Hematopoietic multipotent progenitor cell treated with erythropoietin and hydrocortisone succinate and interleukin-3 and kit ligand, for 15 days (in vitro differentiated cells): ENCODE results near the gene VTCN1.
"Not testable (repeated sequence)": the region's sequence is repeated elsewhere in the genome, so short reads cannot be mapped to it uniquely, and the experiment has no call there.

Source experiments
- DNase-seq: peaks from one replicate; pipeline ENCODE4 v3.0.0-alpha.2; 2015; ENCODE audit warnings: low spot score

The VTCN1 gene, protein sequence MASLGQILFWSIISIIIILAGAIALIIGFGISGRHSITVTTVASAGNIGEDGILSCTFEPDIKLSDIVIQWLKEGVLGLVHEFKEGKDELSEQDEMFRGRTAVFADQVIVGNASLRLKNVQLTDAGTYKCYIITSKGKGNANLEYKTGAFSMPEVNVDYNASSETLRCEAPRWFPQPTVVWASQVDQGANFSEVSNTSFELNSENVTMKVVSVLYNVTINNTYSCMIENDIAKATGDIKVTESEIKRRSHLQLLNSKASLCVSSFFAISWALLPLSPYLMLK

DNA sequence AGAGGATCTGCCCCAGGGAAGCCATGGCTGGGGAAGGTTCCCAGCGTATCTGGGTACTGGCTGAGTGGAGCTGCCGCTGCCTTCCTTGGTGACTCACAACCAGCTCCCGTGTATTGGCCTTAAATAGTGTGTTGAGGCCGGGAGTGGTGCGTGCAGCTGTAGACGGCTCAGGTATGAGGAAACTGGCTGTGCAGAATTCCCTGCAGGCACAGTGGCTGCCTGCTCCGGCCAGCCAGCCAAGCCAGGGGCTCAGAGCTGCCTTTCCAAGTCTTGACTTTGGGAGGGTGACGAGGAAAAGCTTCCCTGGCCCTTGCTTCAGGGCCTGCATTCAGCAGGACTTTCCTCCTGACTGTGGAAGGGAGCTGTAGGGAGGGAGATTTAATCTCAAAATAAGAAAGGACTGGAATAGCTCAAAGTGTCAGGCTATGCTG is at the start of gene VTCN1:
Gene VTCN1 (minus strand): TSS at position 97 of the 431 bp plus-strand sequence. CDS start 72 bp downstream, at position 25.
- DNase-seq, result no peak

DNA sequence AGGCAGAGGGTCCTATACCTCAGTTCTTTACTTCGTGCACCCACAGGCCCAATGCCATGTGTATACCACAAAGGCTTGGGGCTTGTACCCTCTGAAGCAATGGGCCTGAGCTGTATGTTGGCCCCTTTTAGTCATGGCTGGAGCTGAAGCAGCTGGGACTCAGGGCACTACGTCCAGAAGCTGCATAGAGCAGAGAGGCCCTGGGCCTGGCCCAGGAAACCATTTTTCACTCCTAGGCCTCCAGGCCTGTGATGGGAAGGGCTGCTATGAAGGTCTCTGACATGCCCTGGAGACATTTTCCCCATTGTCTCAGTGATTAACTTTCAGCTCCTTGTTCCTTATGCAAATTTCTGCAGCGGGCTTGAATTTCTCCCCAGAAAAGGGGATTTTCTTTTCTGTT is 48.1 kb upstream of the VTCN1 start:
- DNase-seq, result no peak

DNA sequence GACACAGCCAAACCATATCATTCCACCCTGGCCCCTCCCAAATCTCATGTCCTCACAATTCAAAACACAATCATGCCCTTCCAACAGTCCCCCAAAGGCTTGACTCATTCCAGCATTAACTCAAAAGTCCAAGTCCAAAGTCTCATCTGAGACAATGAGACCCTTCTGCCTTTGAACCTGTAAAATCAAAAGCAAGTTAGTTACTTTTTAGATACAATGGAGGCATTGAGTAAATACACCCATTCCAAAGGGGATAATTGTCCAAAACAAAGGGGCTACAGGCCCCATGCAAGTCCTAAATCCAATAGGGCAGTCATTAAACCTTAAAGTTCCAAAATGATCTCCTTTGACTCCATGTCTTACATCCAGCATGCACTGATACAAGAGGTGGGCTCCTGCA is 47.3 kb upstream of the VTCN1 start:
- not testable (repeated sequence) for DNase-seq

DNA sequence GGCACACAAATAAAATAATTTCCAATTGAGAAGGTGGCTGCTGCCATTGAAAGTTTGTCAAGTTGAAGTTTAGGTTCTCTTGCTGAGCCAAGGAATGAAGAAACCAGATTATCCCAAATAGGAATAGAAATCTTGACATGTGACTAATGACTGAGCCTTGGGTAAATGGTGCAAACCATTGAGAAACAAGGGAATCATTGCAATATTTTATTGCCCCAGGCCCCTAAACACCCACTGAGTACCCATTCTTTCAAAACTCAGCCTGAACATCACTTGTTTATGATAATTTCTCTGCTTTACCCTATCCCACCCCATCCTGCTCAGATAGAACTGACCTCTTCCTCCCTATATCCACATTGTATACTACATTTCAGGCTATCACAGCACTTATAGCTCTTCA is 46.6 kb upstream of the VTCN1 start:
- DNase-seq, result no peak

DNA sequence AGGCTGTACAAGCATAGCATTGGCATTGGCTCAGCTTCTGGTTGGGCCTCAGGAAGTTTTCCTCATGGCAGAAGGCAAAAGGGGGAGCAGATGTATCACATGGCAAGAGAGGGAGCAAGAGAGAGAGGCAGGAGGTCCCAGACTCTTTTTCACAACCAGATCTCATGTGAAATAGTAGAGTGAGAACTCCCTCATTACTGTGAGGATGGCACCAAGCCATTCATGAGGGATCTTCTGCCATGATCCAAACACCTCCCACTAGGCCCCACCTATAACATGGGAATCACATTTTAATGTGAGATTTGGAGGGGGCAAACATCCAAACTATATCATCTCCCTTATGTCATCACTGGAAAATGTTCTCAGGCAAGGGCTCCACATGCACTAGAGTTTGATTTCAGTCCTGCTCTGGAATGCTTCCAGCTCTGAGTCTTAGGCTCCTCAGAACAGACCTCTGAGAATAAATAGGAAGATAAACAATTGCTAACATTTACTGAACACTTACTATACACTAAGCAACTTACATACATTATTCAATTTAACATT is 39.4 kb upstream of the VTCN1 start:
- DNase-seq, result no peak

DNA sequence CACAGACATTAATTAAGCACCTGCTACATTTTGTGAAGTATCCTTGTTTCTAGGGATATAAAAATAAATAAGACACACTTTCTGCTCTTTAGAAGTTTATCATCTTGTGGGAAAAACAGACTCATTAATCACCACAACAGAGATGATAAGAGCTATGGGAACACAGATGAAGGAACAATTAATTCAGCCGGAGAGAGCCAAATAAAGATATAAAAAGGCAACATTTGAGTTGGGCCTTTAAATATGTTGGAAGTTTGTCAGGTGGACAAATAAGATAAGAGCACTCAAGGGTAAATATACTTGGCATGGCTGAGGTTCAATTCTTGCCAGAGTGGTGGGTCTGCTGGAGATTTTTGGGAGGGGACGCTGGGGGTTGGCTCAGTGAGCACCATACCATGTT is 34.2 kb upstream of the VTCN1 start:
- no peak for DNase-seq

DNA sequence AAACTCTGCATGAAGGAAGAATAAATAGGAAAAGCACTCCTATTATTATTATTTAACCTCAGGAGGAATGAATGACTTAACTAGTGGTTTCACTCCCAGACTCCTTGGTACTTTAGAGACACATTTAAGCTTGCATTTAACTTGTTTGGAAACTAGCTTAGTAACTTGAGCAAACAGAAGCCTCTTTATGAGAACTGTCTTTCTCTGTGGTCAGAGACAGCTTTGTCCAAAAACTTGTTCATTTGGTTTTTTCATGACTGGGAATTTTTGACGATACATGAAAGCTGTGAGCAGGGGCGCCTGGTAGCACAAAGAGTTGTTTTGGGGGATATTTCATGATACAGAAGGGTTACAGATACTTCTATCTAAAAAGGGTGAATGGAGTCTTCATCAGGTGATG is 33.6 kb upstream of the VTCN1 start:
- DNase-seq, result no peak

DNA sequence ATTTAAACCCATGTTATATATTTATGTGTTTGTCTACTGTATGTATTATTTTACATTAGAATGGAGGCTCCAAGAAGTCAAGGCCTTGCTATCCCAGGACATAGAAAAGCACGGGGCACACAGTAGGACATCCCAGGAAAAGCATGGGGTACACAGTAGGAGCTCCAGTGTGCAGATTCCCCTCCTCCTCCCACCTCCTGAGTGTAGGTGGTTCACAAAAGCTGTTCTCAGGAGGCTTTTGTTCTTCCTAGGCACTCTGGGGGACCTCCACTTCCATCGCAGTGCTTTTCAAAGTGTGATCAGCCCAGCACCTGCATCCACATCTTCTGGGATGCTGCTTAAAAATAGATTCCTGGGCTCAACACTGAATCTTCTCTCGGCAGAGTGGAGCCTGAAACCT is 30.8 kb upstream of the VTCN1 start:
- no peak for DNase-seq

DNA sequence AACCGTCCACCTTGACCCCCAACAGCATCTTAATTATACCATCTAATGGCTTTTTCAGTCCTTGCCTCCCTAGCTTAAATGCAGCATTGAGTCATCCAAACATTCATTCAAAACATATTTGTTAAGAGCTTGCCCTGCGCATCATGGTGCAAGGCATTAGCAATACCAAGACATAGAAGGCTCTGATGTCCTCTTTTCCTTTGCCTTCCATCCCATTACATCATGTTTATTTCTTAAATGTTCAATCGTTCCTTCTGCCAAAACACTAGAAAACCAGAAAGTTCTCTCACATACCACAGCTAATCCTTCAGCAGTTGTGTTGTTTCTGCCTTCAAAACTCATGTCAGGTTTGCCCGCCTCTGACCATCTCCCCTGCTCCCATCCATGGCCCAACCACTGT is 29.8 kb upstream of the VTCN1 start:
- no peak for DNase-seq

DNA sequence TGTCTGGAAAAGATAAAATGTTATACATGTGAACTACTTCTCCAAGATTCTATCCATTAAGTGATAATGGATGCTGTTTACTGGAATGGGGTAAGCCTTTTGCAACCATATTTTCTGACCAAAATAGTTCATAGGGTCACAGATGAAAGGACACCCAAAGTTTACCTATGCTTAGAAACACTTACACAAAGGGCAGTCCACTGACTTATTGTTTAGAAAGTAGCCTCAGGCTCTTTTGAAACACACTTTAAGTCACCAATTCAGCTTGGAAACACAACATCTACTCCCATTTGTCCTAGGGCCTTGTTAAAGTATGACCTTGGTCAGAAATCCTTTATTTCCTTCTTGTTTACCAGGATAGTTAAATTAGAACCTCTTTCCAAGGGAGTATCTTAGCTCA is 28.7 kb upstream of the VTCN1 start:
- no peak for DNase-seq

DNA sequence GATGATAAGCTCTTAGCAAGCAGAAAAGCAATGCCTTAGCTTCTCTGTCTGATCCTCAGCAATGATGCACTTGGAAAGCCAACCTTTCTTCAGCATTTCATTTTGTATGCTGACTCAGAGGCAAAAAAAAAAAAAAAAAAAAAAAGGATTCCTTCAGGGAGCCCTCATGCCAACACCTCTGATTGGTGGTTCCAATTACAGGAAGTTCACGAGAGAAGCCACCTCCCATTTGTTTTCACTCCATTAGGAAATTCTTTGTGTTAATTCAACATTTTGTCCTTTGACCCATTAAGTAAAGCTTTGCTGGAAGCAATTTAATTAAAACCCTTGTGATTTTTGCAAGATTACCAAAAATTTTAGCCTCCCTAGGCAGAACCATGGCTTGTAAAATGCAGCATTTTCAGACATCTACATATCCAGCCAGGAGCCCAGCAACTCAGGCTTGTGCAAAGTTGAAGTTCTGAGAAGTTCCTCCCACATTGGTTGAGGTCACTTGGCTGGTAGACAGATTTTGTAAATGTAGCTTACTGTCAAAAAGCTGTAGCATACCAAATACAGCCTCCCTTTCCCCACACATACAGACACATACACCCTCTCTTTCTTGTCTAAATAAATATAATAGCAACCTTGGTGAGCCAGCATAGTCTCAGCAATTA is 27.1 kb upstream of the VTCN1 start:
- no peak for DNase-seq

DNA sequence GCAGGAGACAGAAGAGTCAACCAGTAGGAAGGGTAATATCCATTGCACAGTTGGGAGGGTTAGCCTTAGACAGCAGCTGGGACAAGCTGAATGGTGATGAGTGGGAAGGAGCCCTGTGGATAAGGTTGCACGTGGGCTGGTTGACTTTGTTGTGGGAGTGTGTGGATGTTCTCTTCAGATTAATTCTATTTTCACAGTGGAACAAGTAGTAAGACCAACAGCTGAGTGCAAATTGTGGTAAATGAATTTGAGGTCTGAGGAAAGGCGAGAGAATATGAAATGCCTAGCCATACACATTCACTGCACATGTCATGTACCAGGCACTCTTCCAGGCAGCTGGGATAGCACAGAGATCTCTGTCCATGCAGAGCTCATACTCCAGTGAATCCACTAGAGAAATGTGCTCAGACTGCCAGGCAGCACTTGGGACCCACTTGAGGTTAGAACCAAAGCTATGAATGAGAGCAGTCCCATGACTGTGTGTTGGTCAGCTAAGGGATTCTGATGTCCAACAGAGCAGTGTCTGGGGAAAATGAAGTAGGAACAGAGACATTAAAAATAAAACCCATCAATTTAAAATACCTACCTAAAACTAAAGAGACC is 25.2 kb upstream of the VTCN1 start:
- no peak for DNase-seq

DNA sequence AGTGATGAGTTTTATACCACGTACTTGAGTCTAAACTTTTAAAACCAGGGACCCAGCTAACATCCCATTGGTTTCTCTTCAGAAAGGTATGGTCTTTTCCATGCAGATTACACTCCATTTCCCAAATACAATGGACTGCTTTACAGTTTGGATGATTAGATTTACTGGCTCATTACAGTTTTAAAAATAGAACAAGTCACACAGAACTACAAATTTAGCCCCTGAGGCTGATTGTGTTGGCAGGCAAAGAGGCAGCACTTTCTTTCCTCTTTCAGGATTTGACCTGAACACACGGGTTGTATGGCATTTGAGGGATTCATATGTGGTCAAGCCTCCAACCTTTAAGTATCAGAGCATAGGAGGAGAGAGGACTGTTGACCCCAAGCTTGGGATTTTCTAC is 21.8 kb upstream of the VTCN1 start:
- DNase-seq, result no peak

DNA sequence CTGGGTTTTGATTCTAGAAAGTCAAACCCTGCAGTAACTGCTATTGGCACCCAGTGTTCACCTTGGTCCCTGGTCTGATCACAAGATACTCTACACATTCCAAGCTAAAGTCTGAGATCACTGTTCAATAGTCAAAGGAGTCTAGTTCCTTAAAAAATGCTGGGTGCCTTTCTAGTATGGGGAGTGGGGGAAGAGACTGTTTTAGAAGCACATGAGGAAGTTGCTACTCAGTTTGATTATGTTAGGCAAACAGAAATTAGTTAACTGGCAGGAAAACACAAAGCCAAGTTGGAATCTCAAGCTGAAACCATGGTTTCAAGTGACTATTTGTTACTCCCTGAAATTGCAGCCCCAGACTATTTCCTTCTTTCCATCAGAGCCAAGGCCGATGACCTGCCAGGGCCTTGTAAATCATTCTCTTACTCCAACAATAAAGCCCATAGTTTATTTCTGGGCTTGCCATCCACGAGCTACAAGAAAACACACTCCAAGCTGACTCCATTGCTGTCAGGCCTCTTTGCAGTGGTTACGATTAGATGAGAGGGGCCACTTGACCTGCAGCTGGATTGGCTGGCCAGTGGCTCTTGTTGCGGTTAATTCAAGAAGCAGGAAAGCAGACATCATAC is 21.1 kb upstream of the VTCN1 start:
- no peak for DNase-seq

DNA sequence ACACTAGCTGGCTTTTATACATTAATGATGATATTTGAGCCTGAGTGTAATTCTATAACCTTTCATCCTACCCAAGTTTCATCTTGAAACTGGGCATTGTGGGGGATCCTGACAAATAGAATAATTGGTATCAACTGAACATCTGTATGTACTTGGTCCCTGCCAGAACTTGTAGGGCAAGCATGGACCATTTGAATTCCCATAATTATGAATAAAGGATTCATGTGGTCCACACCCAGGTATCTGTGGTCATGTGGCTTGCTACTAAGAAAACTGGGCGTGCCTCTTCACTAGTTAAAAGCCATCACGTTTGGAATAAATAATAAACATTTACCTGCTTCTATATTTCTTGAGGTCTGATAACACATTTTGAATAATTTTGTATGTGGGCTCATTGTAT is 20.6 kb upstream of the VTCN1 start:
- DNase-seq, result no peak

DNA sequence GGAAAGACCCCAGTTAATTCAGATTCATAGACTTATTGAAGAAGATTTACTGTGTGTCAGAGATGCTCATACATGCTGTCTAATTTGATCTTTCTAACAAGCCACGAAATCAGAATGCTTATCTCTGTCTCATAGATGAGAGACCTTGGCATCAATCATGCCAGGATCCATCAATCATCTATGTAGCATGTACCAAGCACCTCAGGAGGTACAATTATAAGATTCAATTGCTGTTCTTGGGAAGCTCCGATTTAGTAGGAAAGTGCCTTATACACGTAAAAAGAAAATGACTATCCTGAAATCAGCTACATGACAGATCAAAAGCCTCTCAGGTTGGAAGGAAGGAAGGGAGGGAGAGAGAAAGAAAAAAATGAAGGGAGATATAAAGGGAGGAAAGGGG is 18.5 kb upstream of the VTCN1 start:
- no peak for DNase-seq

DNA sequence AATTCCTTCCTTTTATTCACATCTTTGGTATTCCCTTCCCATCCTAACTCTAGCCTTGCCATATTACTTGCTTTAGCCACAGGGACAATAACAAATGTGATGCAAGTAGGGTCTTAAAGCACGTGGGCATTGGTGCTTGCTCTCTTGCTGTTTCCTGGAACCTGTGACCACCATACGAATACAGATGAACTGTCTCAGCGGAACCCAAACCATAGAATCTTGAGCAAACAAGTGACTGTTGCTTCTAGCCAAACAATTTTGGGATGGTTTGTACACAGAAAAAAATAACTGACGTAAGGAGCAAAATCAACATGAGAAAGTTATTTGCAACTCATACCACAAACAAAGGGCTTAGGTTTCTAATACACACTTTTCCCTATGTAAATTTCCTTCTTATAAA is 15.2 kb upstream of the VTCN1 start:
- no peak for DNase-seq

DNA sequence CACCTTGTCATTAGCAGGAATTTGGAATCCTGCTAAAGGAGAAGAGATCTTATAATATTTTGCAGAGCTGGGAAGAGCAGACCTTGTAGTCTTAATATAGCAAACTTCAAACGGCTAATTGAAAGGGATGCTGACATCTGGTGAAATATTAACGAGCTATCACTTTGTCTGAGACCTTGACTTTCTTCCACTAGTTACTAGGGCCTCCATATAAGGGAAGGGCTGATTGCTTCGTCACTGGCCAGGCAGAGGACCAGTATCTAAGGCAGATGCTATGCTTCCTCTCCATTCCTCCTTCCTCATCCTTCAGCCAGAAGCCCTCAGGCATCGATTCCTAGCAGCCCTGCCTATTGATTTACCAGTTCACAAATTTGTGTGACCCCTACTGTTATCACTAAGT is 6.0 kb upstream of the VTCN1 start:
- DNase-seq, result no peak

DNA sequence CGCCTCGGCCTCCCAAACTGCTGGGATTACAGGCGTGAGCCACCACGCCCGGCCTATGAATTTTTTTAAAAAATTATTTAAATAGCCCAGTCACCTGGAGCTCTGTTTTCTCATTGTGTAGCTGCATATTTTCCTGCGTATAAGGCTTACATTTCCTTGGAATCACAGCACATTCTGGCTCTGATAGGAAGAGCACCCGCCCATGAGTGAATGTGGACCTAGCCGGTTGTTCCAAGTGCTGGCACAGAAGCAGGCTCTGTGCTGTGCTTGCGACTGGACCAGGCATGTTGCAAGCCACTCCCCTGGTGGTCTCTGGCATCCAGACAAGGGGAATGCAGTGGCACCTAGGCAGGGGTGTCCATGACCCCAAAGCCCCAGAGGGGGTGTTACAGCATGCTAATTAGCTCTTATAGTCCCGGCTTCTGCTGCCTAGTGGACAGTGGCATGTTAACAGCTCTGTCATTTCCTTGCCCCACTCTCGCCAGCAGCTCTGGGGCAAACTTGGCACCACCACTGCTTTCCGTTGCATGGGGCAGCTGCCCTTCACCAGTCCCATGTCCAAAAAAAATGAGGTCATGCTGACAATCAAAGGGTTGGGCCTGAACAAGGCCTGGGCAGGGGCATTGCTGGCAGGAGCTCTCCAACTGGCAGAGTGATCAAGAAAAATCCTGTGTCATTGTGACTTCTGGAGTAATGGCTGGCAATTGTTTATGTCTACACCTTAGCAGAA is 5.2 kb upstream of the VTCN1 start:
- no peak for DNase-seq

DNA sequence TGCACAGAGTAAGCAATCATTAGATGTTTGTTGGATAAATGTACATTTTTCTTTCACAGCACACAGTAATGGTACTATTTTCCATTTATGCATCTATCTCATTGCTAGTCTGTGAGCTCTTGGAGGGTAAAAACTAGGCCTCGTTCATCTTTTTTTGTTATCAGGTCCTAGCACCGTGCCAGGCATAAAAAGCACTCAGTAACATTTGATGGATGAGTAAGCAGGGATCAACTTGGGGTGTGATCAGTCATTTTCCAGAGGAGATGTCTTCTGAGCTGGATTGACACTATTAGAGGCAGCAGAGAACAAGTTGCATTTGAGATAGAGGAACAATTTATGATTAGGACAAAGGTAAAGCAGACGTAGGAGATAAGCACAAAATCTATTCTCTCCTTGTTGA is 4.3 kb upstream of the VTCN1 start:
- no peak for DNase-seq

DNA sequence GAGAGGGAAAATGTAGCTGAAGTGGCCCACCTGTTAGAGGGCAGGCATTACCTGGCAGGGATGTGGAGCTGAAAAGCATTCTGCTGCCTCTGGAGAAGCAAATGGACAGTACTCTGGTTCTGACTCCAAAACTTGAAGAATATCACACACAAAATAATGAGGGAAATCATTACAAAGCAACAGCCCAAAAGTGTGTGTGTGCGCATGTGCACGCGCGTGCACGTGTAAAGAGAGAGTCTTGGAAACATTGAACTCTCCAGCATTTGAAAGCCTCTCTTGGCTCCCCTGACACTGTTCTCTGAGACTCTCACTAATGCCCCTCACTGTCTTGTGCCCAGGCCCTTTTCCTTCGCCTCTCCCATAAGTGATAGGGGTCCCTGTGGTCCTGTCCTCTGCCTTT is 2.3 kb upstream of the VTCN1 start:
- DNase-seq, result no peak

DNA sequence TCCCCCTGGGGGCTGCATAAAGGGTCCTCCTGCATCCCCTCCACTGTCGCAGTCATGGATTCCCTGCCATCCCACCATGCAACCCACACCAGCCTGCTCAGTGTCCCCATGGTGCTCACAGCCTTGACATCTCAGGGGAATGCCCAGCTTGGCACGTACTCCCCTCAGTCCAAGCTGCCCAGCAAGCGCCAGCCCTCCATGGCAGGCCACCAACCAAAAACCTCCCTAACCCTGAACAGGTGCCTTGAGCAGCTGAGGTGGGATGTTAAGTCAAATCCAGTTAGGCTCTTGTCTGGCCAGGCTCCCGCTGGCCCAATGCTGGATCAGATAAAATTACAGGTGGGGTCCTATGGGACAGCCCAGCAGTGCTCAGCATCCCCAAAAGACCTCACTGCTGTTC is 341 bp downstream of the VTCN1 start:
- DNase-seq, result no peak
